A549 treated with AZD9567 at 1 μM for 4 hours (cell line): Measurements from ENCODE around the gene TSG101. TPM values are rescaled to one million over a fixed set of nuclear protein-coding genes. Genes with fewer than 3 reads are reported as not detected.

Experiments
- total RNA-seq: library from RNA; stranded (reverse); fragments of 200-300 nt; extraction: Qiagen RNA extraction; gene quantifications from 5 replicates; pipeline ENCODE4 v1.2.3, GENCODE V29; 2022; ENCODE audit not compliant: insufficient read depth

The TSG101 gene, protein sequence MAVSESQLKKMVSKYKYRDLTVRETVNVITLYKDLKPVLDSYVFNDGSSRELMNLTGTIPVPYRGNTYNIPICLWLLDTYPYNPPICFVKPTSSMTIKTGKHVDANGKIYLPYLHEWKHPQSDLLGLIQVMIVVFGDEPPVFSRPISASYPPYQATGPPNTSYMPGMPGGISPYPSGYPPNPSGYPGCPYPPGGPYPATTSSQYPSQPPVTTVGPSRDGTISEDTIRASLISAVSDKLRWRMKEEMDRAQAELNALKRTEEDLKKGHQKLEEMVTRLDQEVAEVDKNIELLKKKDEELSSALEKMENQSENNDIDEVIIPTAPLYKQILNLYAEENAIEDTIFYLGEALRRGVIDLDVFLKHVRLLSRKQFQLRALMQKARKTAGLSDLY
- total RNA-seq, result 95.6 to 154 TPM (median 101 TPM) in 5 replicates

DNA sequence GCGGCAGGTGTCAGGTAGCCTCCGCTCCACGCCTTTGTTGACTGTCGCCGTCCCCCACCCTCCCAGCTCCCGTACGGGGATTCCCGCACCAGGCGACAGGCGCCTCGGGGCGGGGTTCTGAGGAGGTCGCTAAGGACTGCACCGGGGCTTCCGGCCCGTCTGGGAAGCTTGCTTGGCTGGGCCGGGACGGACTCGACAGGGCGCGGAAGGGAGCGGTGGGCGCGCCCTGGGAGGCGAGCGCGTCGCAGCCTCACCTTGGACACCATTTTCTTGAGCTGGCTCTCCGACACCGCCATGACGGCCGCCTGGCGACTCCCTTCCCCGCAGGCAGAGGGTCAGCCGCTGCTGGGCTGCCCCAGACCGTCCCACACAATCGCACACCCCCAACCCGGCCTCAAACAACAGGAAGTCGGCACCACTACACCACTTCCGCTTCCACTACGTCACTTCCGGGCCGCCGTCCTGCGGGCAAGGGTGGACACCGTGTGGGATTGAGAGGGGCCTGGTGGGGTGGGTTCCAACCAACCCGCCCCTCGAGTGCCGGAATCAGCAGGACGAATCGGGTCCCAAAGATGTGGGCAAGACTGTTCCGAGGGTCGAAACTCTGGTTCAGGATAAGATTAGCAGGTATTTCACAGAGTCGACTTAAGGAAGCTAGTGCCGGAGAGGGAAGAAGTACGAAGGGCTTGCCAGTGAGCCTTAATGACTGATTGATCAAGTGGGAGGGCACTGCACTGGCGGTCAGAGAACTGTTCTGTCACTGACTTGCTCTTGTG lies at the start of gene TSG101:
Gene TSG101, minus strand, starts transcription at position 422 of the 776 bp plus-strand sequence. Its CDS starts 126 bp downstream, at position 296.

DNA sequence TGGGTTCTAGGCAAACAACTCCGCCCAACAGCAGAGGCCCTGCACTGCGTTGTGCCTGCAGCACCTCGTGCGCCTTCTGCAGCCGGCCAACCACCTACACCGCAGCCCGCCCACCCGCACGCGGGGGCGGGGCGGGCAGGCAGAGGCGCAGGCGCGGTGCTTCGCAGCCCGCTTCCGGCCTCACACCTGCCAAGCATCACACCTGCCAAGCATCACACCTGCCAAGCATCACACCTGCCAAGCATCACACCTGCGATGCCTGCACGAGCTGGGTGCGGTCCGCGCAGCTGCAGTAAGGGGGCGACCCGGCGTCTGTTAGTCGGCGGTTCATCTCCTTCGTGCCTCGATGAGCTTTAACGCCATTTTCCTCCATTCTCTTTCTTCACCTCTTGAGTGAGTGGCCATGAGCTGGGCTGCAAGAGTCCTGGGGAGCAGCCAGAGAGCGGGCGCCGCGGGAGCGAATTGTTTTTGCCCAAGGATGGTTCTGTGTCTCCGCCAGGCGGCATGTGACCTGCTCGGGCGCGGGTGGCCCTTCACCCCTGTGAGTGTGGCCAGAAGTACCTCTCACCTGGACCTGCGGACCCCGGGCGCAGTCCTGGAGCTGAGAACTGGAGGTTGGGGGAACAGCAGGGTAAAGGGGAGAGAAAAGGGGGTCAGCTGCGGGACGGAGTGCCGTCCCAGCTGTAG lies 70.9 kb downstream of the TSG101 start, which contains the start of gene LDHAL6A:
Gene LDHAL6A, plus strand, starts transcription at position 171 of the 687 bp plus-strand sequence. CDS start 825 bp downstream, outside the sequence.

Other genes starting within 250 kb of the TSG101 start
- gene HPS5, start 204.8 kb downstream of the TSG101 start, total RNA-seq, result 13.2 to 19.0 TPM (median 14.6 TPM) in 5 replicates
- gene GTF2H1, start 204.4 kb downstream of the TSG101 start, total RNA-seq, result 32.1 to 39.4 TPM (median 33.5 TPM) in 5 replicates
- 2,564 to 4,313 TPM (median 3,078 TPM) in 5 replicates for gene LDHA, start 132.4 kb downstream of the TSG101 start, total RNA-seq
- 0.10 to 0.15 TPM (median 0.15 TPM) in 3 of 5 replicates, not detected in the others for gene LDHC, start 114.6 kb downstream of the TSG101 start, total RNA-seq
- gene LDHAL6A, start 71.1 kb downstream of the TSG101 start, total RNA-seq, result not detected in 5 replicates
- 18.3 to 22.1 TPM (median 21.0 TPM) in 5 replicates for gene UEVLD, start 61.8 kb upstream of the TSG101 start, total RNA-seq
- gene MISFA, start 72.8 kb upstream of the TSG101 start, total RNA-seq, result 1.8 to 2.6 TPM (median 2.1 TPM) in 4 of 5 replicates, not detected in the other
- gene SPTY2D1, start 107.4 kb upstream of the TSG101 start, total RNA-seq, result 15.7 to 20.7 TPM (median 18.0 TPM) in 5 replicates
- 0.25 to 0.42 TPM (median 0.32 TPM) in 4 of 5 replicates, not detected in the other for gene TMEM86A, start 171.8 kb upstream of the TSG101 start, total RNA-seq
- not detected in 5 replicates for gene IGSF22, start 199.2 kb upstream of the TSG101 start, total RNA-seq